CD8-positive, alpha-beta memory T cell (primary cell): ENCODE measurements around the gene TFEB. TPM values are rescaled to one million over a fixed set of nuclear protein-coding genes. Genes with fewer than 3 reads are reported as not detected.

Experiments used
- CTCF ChIA-PET: fragments of 350-600 bp; sonication (Branson Sonifier 250); formaldehyde crosslinking; loops from one replicate; lab custom pipeline; 2021; ENCODE audit warnings: antibody characterized with exemption; lab: Charles Lee
- POLR2A ChIA-PET: fragments of 350-600 bp; sonication (Branson Sonifier 250); formaldehyde crosslinking; loops from one replicate; lab custom pipeline; 2021; ENCODE audit warnings: antibody characterized with exemption; lab: Charles Lee
- DNase-seq, 5 donors: peaks; one replicate each; pipeline versions ENCODE4 v3.0.0 to v3.0.0-alpha.2; 2020 to 2022; ENCODE audit warnings: mixed read lengths in 1 of 5
- H3K27ac ChIP-seq: one replicate; pipeline ENCODE4 v1.7.0; 2013; ENCODE audit warnings: low read depth, mild to moderate bottlenecking, low read length, moderate library complexity
- H3K27me3 ChIP-seq: 2 replicates; pipeline ENCODE4 v1.7.0; 2013; ENCODE audit warnings: low read length, mild to moderate bottlenecking; ENCODE audit not compliant: insufficient read depth, poor library complexity, severe bottlenecking
- H3K36me3 ChIP-seq: 2 replicates; pipeline ENCODE4 v1.7.0; 2013; ENCODE audit warnings: mild to moderate bottlenecking, low read length, moderate library complexity; ENCODE audit not compliant: insufficient read depth
- H3K4me1 ChIP-seq: 2 replicates; pipeline ENCODE4 v1.7.0; 2013; ENCODE audit warnings: mild to moderate bottlenecking, low read length, moderate library complexity; ENCODE audit not compliant: insufficient read depth
- H3K4me3 ChIP-seq: 2 replicates; pipeline ENCODE4 v1.7.0; 2013; ENCODE audit warnings: mild to moderate bottlenecking, low read length
- H3K9me3 ChIP-seq: 2 replicates; pipeline ENCODE4 v1.7.0; 2013; ENCODE audit warnings: mild to moderate bottlenecking, low read length
- H3K27ac Mint-ChIP-seq, 8 donors: one replicate each; pipeline ENCODE4 v1.8.0; 2020 to 2021; ENCODE audit warnings: mixed read lengths in 8 of 8, mild to moderate bottlenecking in 6 of 8, inconsistent platforms in 3 of 8, moderate library complexity in 3 of 8
- H3K27me3 Mint-ChIP-seq, 2 donors: one replicate each; pipeline ENCODE4 v1.8.0; 2020 to 2021; ENCODE audit warnings: mixed read lengths in 2 of 2, mild to moderate bottlenecking in 1 of 2, moderate library complexity in 1 of 2
- H3K36me3 Mint-ChIP-seq, 3 donors: one replicate each; pipeline ENCODE4 v1.8.0; 2020 to 2021; ENCODE audit warnings: mixed read lengths in 3 of 3, inconsistent platforms in 1 of 3, mild to moderate bottlenecking in 1 of 3
- H3K4me1 Mint-ChIP-seq, 3 donors: one replicate each; pipeline ENCODE4 v1.8.0; 2020 to 2021; ENCODE audit warnings: mixed read lengths in 3 of 3, inconsistent platforms in 1 of 3, mild to moderate bottlenecking in 1 of 3
- H3K4me3 Mint-ChIP-seq, 7 donors: one replicate each; pipeline ENCODE4 v1.8.0; 2020 to 2021; ENCODE audit warnings: mixed read lengths in 7 of 7, mild to moderate bottlenecking in 6 of 7, moderate library complexity in 4 of 7, inconsistent platforms in 2 of 7
- H3K9me3 Mint-ChIP-seq, 5 donors: one replicate each; pipeline ENCODE4 v1.8.0; 2020 to 2022; ENCODE audit warnings: mixed read lengths in 5 of 5, mild to moderate bottlenecking in 3 of 5, moderate library complexity in 2 of 5, inconsistent platforms in 1 of 5
- polyA plus RNA-seq: library from polyadenylated mRNA; unstranded; fragments of 300-500 nt; fragmentation: Illumina TruSeq; gene quantifications from one replicate; pipeline ENCODE4 v1.2.3, GENCODE V29; 2021
- total RNA-seq, 2 experiments: library from RNA; stranded (reverse); gene quantifications; one replicate each; pipeline ENCODE4 v1.2.3, GENCODE V29; 2021

The TFEB gene
- total and polyA plus RNA-seq, 3 experiments from 2014 or later: 12.0 to 18.8 (median 12.5) TPM

GRCh38 chr6:41672016-41672415 is 63.4 kb downstream of the TFEB start:
- no peaks in the 10 kb centered on the region for H3K4me1 ChIP-seq
- H3K9me3 ChIP-seq: no peaks in the 10 kb centered on the region
- H3K27ac Mint-ChIP-seq: no peak overlapping the region
- no peak overlapping the region for H3K4me3 ChIP-seq
- H3K4me3 Mint-ChIP-seq: peak overlapping the region in 1 of 7 donors; percentile 76
- H3K4me1 Mint-ChIP-seq: no peaks in the 10 kb centered on the region
- peak in 1 of 5 donors; percentile 8 for DNase-seq
- CTCF ChIA-PET: no interaction called here
- H3K27me3 ChIP-seq: peaks cover 2% of the 10 kb centered on the region
- no peaks in the 10 kb centered on the region for H3K36me3 Mint-ChIP-seq
- H3K9me3 Mint-ChIP-seq: peaks cover 0 to 5% (median 0%) of the 10 kb centered on the region in 5 donors
- peaks cover 16 to 52% of the 10 kb centered on the region in 2 donors for H3K27me3 Mint-ChIP-seq
- POLR2A ChIA-PET: no interaction called here
- no peaks in the 10 kb centered on the region for H3K36me3 ChIP-seq
- H3K27ac ChIP-seq: no peak overlapping the region

DNA sequence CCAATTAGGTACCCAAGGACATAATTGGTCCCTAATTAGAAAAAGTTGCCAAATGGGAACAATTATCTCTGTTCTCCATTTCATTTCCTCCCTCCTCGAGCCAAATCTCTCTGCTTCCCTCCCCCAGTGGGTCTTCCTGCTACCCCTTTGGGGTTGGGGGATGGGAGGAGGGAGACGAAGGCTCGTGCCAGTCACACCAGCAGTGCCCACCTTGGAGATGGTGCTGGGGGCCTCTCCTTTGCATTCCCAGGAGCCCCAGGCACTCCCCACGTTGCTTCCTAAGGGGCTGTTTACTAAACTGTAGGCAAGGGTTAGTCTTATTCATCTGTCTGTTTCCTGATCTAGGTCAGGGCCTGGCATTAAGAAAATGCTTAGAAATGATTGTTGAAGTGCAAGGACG is 64.0 kb downstream of the TFEB start:
- Mint-ChIP-seq H3K36me3 (no peaks in the 10 kb centered on the region), H3K4me1 (no peaks in the 10 kb centered on the region), H3K27me3 (peaks cover 16 to 46% of the 10 kb centered on the region in 2 donors), H3K9me3 (peaks cover 0 to 5% (median 0%) of the 10 kb centered on the region in 5 donors), H3K27ac (no peak overlapping the region), H3K4me3 (no peak overlapping the region)
- CTCF ChIA-PET: interaction anchor here (1.0 to 1.2 kb wide), 3 partner anchors 8 to 17 kb away, joined by 3 to 4 read pairs (median 3); no protein-coding TSS in a partner anchor
- Histone ChIP-seq H3K9me3 (no peaks in the 10 kb centered on the region), H3K4me1 (no peaks in the 10 kb centered on the region), H3K4me3 (no peak overlapping the region), H3K36me3 (no peaks in the 10 kb centered on the region), H3K27ac (no peak overlapping the region), H3K27me3 (no peaks in the 10 kb centered on the region)
- DNase-seq: no peak
- POLR2A ChIA-PET: no interaction called here

- H3K4me1 Mint-ChIP-seq: no peaks in the 10 kb centered on the region
- peak in 1 of 5 donors; percentile 8 for DNase-seq
- H3K36me3 ChIP-seq: no peaks in the 10 kb centered on the region
- CTCF ChIA-PET: interaction anchor here (1.0 to 1.2 kb wide), 3 partner anchors 9 to 18 kb away, joined by 3 to 4 read pairs (median 3); no protein-coding TSS in a partner anchor
- H3K27ac ChIP-seq: no peak overlapping the region
- no peaks in the 10 kb centered on the region for H3K4me1 ChIP-seq
- H3K27ac Mint-ChIP-seq: no peak overlapping the region
- peaks cover 0 to 5% (median 0%) of the 10 kb centered on the region in 5 donors for H3K9me3 Mint-ChIP-seq
- no peak overlapping the region for H3K4me3 ChIP-seq
- no peak overlapping the region for H3K4me3 Mint-ChIP-seq
- POLR2A ChIA-PET: no interaction called here
- no peaks in the 10 kb centered on the region for H3K27me3 ChIP-seq
- no peaks in the 10 kb centered on the region for H3K36me3 Mint-ChIP-seq
- peaks cover 16 to 42% of the 10 kb centered on the region in 2 donors for H3K27me3 Mint-ChIP-seq
- no peaks in the 10 kb centered on the region for H3K9me3 ChIP-seq
These were observed 64.6 kb downstream of the TFEB start for GRCh38 chr6:41670703-41671360.

DNA sequence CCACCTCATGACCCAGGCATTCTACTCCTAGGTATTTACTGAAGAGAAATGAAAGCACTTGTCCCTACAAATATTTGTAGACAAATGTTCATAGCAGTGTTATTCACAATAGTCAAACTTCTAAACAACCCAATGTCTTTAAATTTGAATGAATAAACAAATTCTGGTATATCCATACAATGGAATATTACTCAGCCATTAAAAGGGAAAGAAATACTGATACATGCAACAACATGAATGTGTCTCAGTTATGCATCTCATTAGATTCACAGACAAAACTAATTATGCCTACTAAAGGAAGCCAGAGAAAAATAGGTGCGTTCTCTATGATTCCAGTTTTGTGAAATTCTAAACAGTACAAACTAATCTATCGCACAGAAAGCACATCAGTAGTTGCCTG is 66.4 kb downstream of the TFEB start:
- H3K4me1 Mint-ChIP-seq: no peaks in the 10 kb centered on the region
- CTCF ChIA-PET: no interaction called here
- POLR2A ChIA-PET: no interaction called here
- H3K27ac ChIP-seq: no peak overlapping the region
- no peak overlapping the region for H3K4me3 Mint-ChIP-seq
- H3K4me3 ChIP-seq: no peak overlapping the region
- H3K36me3 ChIP-seq: no peaks in the 10 kb centered on the region
- H3K36me3 Mint-ChIP-seq: no peaks in the 10 kb centered on the region
- peaks cover 15 to 30% of the 10 kb centered on the region in 2 donors for H3K27me3 Mint-ChIP-seq
- no peak for DNase-seq
- no peak overlapping the region for H3K27ac Mint-ChIP-seq
- peaks cover 0 to 5% (median 0%) of the 10 kb centered on the region in 5 donors for H3K9me3 Mint-ChIP-seq
- H3K4me1 ChIP-seq: no peaks in the 10 kb centered on the region
- no peaks in the 10 kb centered on the region for H3K27me3 ChIP-seq
- H3K9me3 ChIP-seq: no peaks in the 10 kb centered on the region

DNA sequence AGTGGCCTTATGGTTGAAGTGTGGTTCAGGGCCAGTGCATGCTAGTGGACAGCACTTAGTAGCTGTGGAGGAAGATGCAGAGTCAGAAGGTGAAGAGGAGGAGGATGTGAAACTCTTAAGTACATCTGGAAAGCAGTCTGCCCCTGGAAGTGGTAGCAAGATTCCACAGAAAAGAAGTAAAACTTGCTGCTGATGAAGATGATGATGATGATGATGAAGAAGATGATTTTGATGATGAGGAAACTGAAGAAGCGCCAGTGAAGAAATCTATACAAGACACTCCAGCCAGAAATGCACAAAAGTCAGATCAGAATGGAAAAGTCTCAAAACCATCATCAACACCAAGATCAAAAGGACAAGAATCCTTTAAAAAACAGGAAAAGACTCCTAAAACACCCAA is 68.2 kb downstream of the TFEB start:
- no peaks in the 10 kb centered on the region for H3K27me3 ChIP-seq
- H3K4me3 ChIP-seq: no peak overlapping the region
- ChIA-PET CTCF (no interaction called here), POLR2A (no interaction called here)
- H3K4me1 ChIP-seq: no peaks in the 10 kb centered on the region
- Mint-ChIP-seq H3K4me1 (no peaks in the 10 kb centered on the region), H3K9me3 (peaks cover 0 to 5% (median 0%) of the 10 kb centered on the region in 5 donors), H3K36me3 (no peaks in the 10 kb centered on the region), H3K4me3 (no peak overlapping the region), H3K27ac (no peak overlapping the region), H3K27me3 (peaks cover 21 to 28% of the 10 kb centered on the region in 2 donors)
- DNase-seq: no peak
- H3K27ac ChIP-seq: no peak overlapping the region
- H3K36me3 ChIP-seq: no peaks in the 10 kb centered on the region
- no peaks in the 10 kb centered on the region for H3K9me3 ChIP-seq

- H3K4me1 Mint-ChIP-seq: no peaks in the 10 kb centered on the region
- CTCF ChIA-PET: no interaction called here
These were observed 71.1 kb downstream of the TFEB start for GRCh38 chr6:41664271-41664670.

GRCh38 chr6:41663568-41663967 is 71.8 kb downstream of the TFEB start:
- Mint-ChIP-seq H3K4me1 (no peaks in the 10 kb centered on the region), H3K27ac (no peak overlapping the region), H3K27me3 (peaks cover 21 to 37% of the 10 kb centered on the region in 2 donors), H3K36me3 (no peaks in the 10 kb centered on the region), H3K4me3 (no peak overlapping the region), H3K9me3 (no peaks in the 10 kb centered on the region)
- no peaks in the 10 kb centered on the region for H3K4me1 ChIP-seq
- H3K27me3 ChIP-seq: peaks cover 3% of the 10 kb centered on the region
- POLR2A ChIA-PET: no interaction called here
- no peak for DNase-seq
- no peaks in the 10 kb centered on the region for H3K36me3 ChIP-seq
- H3K9me3 ChIP-seq: no peaks in the 10 kb centered on the region
- H3K27ac ChIP-seq: no peak overlapping the region
- no peak overlapping the region for H3K4me3 ChIP-seq
- CTCF ChIA-PET: no interaction called here

More at GRCh38 chr6:41664271-41664670, 71.1 kb downstream of the TFEB start:
- Histone ChIP-seq H3K36me3 (no peaks in the 10 kb centered on the region), H3K4me1 (no peaks in the 10 kb centered on the region), H3K4me3 (no peak overlapping the region), H3K27ac (no peak overlapping the region), H3K9me3 (no peaks in the 10 kb centered on the region), H3K27me3 (peaks cover 3% of the 10 kb centered on the region)
- Mint-ChIP-seq H3K36me3 (no peaks in the 10 kb centered on the region), H3K27ac (no peak overlapping the region), H3K9me3 (peaks cover 0 to 5% (median 0%) of the 10 kb centered on the region in 5 donors), H3K27me3 (peaks cover 21 to 34% of the 10 kb centered on the region in 2 donors), H3K4me3 (no peak overlapping the region)
- POLR2A ChIA-PET: no interaction called here
- DNase-seq: no peak

DNA sequence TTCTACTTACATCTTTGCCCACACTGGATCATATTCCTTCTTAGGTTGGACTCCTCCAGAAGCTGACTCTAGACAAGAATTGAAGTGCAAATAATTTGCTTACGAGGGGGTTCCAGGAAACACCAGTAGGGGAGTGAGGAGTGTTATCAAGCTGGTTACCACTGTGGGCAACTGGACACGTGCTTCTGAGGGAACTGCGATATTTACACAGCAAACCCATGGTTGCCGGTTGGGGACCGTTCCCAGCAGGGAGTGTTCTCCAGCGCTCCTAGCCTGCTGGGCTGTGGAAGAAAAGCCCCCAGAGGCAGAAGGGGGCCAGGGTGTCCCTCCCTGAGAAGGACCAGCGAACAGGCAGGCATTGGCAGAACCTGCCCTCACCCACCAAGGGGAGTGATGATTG is 75.5 kb downstream of the TFEB start:
- CTCF ChIA-PET: interaction anchor here (1.6 kb wide), 1 partner anchor 23 kb away, joined by 3 read pairs; no protein-coding TSS in a partner anchor
- H3K27ac Mint-ChIP-seq: no peak overlapping the region

More for the DNA sequence above, 75.5 kb downstream of the TFEB start:
- Histone ChIP-seq H3K27me3 (peaks cover 7% of the 10 kb centered on the region), H3K9me3 (no peaks in the 10 kb centered on the region), H3K27ac (no peak overlapping the region), H3K4me1 (no peaks in the 10 kb centered on the region), H3K36me3 (no peaks in the 10 kb centered on the region), H3K4me3 (no peak overlapping the region)
- no peaks in the 10 kb centered on the region for H3K4me1 Mint-ChIP-seq
- H3K9me3 Mint-ChIP-seq: no peaks in the 10 kb centered on the region
- no peak overlapping the region for H3K4me3 Mint-ChIP-seq
- peaks cover 33 to 68% of the 10 kb centered on the region in 2 donors for H3K27me3 Mint-ChIP-seq
- no peak for DNase-seq
- POLR2A ChIA-PET: no interaction called here
- no peaks in the 10 kb centered on the region for H3K36me3 Mint-ChIP-seq
